ENCODE data around the gene STUB1.

STUB1 gene

DNA sequence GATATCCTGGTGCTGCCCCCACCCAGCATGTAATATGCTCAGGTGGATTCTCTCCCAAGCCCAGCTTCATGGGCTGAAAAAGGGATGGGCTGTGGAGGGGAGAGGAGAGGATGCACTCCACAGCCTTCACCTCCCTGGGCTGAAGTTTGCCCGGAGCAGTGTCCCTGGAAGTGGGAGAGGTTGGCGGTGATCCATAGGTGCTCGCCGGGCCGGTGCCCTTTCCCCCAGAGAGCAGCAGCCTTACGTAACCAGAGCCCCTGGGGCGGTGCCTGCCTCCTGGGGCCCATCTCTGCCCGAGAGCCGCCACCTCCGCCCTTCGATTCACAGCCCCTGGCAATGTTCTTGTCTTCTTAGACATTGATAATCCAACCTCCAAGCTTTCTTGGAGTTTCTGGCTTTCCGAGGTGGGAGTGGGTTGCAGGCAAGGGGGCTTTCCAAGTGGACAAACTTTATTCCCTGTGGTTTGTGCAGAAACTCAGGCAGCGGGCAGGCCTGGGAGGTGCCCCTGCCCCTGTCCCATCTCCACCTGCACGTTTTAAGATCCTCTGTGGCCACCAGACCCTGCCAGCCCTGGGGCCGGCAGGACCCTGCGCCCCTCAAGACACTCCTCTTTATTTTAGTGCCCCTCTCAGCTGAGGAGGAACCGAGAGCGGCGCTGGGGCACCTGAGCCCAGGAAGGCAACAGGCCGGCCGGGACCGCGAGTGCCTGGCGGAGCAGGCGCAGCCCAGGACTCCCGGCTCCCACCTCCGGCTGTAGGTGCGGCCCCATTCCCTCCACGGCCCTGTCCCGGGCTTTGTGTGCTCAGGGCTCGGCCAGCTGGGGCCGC is 34.1 kb upstream of the STUB1 start:
- TF ChIP-seq, protein P1, sequence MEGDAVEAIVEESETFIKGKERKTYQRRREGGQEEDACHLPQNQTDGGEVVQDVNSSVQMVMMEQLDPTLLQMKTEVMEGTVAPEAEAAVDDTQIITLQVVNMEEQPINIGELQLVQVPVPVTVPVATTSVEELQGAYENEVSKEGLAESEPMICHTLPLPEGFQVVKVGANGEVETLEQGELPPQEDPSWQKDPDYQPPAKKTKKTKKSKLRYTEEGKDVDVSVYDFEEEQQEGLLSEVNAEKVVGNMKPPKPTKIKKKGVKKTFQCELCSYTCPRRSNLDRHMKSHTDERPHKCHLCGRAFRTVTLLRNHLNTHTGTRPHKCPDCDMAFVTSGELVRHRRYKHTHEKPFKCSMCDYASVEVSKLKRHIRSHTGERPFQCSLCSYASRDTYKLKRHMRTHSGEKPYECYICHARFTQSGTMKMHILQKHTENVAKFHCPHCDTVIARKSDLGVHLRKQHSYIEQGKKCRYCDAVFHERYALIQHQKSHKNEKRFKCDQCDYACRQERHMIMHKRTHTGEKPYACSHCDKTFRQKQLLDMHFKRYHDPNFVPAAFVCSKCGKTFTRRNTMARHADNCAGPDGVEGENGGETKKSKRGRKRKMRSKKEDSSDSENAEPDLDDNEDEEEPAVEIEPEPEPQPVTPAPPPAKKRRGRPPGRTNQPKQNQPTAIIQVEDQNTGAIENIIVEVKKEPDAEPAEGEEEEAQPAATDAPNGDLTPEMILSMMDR (IDR thresholded peaks at IDR 0.05; ENCODE audit: low read depth, low read length, missing control alignments) = no peak
- no peak for DNase-seq (ENCODE audit: extremely low read depth, low read depth)
- H3K4me3 ChIP-seq (replicated peaks; ENCODE audit: low read depth, low read length) = no peak overlapping the region

DNA sequence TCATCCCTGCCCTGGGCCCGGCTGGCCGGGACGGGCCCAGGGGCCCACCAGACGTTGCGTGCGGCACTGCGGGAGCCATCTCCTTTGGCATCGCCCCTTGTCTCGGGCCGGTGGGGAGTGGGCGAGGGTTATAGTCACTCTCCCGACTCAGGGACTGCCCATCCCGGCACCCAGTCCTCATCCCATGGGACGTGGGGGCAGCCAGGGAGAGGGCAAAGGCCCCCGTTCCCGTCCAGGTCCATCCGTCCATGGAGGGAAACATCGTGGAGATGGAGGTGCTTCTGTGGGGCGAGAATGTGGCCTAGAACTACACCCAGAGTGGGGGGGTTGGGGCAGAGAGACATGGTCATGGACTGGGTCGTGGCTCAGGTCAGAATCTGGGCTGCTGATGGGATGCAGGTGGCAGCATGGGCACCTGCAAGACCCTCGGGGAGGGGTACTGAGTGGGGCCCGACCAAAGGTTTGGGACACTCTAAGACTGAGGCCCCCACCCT is 33.5 kb upstream of the STUB1 start:
- DNase-seq (ENCODE audit: extremely low read depth, low read depth) = no peak
- H3K4me3 ChIP-seq (replicated peaks; ENCODE audit: low read depth, low read length) = no peak overlapping the region
- TF ChIP-seq, protein P1 (IDR thresholded peaks at IDR 0.05; ENCODE audit: low read depth, low read length, missing control alignments) = no peak

DNA sequence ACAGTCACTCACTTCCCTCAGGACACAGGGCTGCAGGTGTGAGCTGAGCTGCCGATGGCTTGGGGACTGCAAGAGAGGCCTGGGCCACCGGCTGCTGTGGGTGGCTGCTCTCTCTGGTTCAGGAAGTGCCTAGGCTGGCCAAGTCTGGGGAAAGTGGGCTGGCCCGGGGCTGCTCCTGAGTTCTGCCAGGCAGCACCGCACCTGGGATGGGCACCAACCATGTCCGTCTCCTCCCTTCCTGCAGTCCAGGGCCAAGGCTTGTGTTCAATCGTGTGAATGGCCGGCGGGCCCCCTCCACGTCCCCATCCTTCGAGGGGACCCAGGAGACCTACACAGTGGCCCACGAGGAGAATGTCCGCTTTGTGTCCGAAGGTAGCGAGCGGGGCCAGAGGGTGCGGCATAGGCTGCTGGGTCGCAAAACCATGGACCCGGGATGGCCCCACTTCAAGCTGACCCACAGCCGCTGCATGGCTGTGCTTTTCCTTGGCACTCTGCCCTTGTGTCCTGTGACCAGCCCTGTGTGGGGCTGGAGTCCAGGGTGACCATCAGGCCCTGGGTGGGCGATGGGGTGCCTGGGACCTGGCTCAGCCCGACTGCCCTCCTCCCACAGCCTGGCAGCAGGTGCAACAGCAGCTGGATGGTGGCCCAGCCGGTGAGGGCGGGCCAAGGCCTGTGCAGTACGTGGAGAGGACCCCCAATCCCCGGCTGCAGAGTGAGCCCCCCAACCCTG is 32.9 kb upstream of the STUB1 start:
- 0 out of 2 replicates have a peak overlapping the region, but pooled peaks have one; percentile 60 for H3K4me3 ChIP-seq (replicated peaks; ENCODE audit: low read depth, low read length)
- TF ChIP-seq, protein P1 (IDR thresholded peaks at IDR 0.05; ENCODE audit: low read depth, low read length, missing control alignments) = no peak
- no peak for DNase-seq (ENCODE audit: extremely low read depth, low read depth)

DNA sequence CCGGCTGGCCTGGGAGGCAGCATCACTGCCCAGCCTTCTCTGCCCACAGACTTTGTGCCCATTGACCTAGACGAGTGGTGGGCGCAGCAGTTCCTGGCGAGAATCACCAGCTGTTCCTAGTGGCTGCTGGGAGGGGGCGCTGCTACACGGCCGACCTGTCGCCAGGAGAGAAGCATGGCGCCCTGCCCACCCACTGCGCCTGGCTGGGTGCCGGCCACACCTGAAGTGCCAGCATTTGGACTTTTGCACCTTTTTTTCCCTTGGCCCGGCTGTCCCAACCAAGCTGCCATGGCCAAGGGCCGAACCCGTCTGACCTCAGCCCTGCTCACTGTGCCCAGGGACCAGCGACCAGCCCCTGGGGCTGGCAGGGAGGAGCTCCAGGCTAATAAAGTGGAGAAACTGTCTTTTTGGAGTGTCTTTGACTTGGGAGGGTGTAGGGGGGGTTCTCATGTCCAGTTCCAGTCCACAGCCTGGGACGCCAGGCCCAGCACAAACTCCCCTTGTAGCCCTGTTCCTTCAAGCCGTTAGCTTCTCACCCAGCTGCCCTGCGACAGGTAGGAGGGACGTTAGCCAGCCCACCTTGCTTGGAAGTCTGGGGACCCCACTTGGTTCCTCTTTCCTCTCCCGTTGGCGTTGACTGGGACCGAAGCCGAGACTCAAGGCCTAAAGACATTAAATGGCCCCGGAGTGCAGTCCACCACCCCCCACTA is 32.0 kb upstream of the STUB1 start:
- TF ChIP-seq, protein P1 (IDR thresholded peaks at IDR 0.05; ENCODE audit: low read depth, low read length, missing control alignments) = peak; percentile 49
- DNase-seq (ENCODE audit: extremely low read depth, low read depth) = no peak
- peak overlapping the region; percentile 60 for H3K4me3 ChIP-seq (replicated peaks; ENCODE audit: low read depth, low read length)

DNA sequence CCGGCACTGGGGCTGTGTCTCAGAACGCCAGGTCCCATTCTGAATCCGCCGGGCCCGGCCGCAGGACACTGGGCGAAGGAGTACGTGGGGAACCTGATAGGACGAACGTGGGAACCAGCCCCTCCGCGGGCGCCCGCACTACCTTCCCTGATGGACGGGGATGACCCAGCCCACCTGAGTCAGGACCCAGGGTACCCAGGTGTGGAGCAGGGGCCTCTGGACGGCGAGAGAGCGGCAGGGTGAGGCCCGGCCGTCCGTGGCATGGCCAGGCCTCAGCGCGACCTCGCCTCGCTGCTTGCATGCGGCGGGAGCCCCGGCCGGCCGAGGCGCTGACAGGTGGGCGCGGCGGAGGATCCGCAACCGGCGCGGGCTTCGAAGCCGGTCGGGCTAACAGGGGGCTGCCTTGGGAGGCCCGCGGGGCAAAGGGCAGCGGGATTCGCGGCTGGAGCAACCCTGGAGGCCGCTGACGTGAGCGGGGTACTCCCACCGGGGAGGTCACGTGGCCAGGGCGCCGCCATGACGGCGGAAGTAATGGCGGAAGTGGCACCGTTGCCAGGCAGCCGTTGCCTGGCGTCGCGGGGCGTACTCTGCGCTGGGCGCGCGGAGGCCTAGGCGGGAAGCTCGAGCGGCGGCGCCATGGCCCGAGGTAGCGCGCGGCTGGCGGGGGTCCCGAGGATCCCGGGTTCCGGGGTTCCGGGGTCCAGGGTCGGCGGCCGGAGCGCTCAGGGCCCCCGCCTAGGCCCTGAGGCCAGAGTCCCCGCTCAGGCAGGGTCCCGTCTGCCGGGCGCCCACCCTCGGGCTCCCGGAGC is 31.2 kb upstream of the STUB1 start, which contains the start of gene WDR90:
TSS of gene WDR90 (plus strand) at position 585 of the 809 bp plus-strand sequence. CDS start at position 637, 52 bp downstream.
- H3K4me3 ChIP-seq (replicated peaks; ENCODE audit: low read depth, low read length) = peak within 1 kb of the TSS; percentile 60
- DNase-seq (ENCODE audit: extremely low read depth, low read depth) = peak; percentile 68
- TF ChIP-seq, protein P1 (IDR thresholded peaks at IDR 0.05; ENCODE audit: low read depth, low read length, missing control alignments) = no peak

DNA sequence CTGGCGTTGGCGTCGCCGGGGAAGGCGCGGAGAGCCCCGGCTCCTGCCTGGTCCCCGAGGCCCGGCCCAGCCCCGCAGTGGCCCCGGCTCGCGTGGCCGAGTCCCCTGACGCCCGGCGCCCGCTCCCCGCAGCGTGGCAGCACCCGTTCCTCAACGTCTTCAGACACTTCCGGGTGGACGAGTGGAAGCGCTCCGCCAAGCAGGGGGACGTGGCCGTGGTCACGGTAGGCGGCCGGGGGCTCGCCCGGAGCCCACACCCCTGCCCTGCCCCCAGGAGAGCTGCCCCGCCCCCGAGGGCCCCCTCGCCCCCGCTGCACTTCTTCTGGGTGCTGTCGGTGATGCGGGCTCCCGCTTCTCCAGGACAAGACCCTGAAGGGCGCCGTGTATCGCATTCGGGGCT is 30.6 kb upstream of the STUB1 start:
- TF ChIP-seq, protein P1 (IDR thresholded peaks at IDR 0.05; ENCODE audit: low read depth, low read length, missing control alignments) = no peak
- no peak for DNase-seq (ENCODE audit: extremely low read depth, low read depth)
- H3K4me3 ChIP-seq (replicated peaks; ENCODE audit: low read depth, low read length) = peak overlapping the region; percentile 60

All from HFF-Myc (cell line).